ENCODE data around the gene ZSCAN5B. TPM values are rescaled to one million over a fixed set of nuclear protein-coding genes. Genes with fewer than 3 reads are reported as not detected.

ZSCAN5B gene
- total RNA-seq, 1 experiment from 2014 or later = not detected

- Histone ChIP-seq H3K4me3 (ENCODE audit: low read depth in 2 of 2, low read length in 2 of 2) (no peak overlapping the region), H3K4me1 (ENCODE audit: control insufficient read depth, insufficient read depth, low read length) (no peaks in the 10 kb centered on the region), H3K9me3 (ENCODE audit: control insufficient read depth, insufficient read depth, low read depth, low read length) (no peaks in the 10 kb centered on the region), H3K27me3 (ENCODE audit: control insufficient read depth, insufficient read depth, low read length) (no peaks in the 10 kb centered on the region), H3K27ac (ENCODE audit: low read length) (no peak overlapping the region), H3K36me3 (ENCODE audit: control insufficient read depth, insufficient read depth, low read length) (no peaks in the 10 kb centered on the region)
- ATAC-seq (no peak), DNase-seq (ENCODE audit: low read depth, low spot score) (no peak)
- ChIA-PET CTCF (no interaction called here), POLR2A (no interaction called here)
- intact Hi-C loops (cut with micrococcal nuclease; ENCODE audit: unreplicated experiment) = no loop called here
- no TSS peak for BruUV-seq (replicated peaks)
- in situ Hi-C loops (cut with HindIII; ENCODE audit: low pct_unique_long_range_greater_than_20kb, low sequenced_read_pairs) = no loop called here
- TF ChIP-seq, protein P1, sequence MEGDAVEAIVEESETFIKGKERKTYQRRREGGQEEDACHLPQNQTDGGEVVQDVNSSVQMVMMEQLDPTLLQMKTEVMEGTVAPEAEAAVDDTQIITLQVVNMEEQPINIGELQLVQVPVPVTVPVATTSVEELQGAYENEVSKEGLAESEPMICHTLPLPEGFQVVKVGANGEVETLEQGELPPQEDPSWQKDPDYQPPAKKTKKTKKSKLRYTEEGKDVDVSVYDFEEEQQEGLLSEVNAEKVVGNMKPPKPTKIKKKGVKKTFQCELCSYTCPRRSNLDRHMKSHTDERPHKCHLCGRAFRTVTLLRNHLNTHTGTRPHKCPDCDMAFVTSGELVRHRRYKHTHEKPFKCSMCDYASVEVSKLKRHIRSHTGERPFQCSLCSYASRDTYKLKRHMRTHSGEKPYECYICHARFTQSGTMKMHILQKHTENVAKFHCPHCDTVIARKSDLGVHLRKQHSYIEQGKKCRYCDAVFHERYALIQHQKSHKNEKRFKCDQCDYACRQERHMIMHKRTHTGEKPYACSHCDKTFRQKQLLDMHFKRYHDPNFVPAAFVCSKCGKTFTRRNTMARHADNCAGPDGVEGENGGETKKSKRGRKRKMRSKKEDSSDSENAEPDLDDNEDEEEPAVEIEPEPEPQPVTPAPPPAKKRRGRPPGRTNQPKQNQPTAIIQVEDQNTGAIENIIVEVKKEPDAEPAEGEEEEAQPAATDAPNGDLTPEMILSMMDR (IDR thresholded peaks at IDR 0.05) = no peak
- no peak for TF ChIP-seq POLR2AphosphoS5 (IDR thresholded peaks at IDR 0.05; ENCODE audit: low read depth, low read length)
- no peak for TF ChIP-seq TCF7L2 (IDR thresholded peaks at IDR 0.05; ENCODE audit: low read depth, low read length)
- TF ChIP-seq, protein P2, sequence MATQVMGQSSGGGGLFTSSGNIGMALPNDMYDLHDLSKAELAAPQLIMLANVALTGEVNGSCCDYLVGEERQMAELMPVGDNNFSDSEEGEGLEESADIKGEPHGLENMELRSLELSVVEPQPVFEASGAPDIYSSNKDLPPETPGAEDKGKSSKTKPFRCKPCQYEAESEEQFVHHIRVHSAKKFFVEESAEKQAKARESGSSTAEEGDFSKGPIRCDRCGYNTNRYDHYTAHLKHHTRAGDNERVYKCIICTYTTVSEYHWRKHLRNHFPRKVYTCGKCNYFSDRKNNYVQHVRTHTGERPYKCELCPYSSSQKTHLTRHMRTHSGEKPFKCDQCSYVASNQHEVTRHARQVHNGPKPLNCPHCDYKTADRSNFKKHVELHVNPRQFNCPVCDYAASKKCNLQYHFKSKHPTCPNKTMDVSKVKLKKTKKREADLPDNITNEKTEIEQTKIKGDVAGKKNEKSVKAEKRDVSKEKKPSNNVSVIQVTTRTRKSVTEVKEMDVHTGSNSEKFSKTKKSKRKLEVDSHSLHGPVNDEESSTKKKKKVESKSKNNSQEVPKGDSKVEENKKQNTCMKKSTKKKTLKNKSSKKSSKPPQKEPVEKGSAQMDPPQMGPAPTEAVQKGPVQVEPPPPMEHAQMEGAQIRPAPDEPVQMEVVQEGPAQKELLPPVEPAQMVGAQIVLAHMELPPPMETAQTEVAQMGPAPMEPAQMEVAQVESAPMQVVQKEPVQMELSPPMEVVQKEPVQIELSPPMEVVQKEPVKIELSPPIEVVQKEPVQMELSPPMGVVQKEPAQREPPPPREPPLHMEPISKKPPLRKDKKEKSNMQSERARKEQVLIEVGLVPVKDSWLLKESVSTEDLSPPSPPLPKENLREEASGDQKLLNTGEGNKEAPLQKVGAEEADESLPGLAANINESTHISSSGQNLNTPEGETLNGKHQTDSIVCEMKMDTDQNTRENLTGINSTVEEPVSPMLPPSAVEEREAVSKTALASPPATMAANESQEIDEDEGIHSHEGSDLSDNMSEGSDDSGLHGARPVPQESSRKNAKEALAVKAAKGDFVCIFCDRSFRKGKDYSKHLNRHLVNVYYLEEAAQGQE (IDR thresholded peaks at IDR 0.05; ENCODE audit: insufficient read depth in 1 of 2, low read depth in 2 of 2, low read length in 1 of 2) = no peak
- no peak for TF ChIP-seq SIN3A (IDR thresholded peaks at IDR 0.05; ENCODE audit: borderline replicate concordance, insufficient read depth, low read depth, low read length)
These were observed 5.9 kb downstream of the ZSCAN5B start for GRCh38 chr19:56191711-56192110.

- H3K27me3 ChIP-seq (ENCODE audit: control insufficient read depth, insufficient read depth, low read length) = no peaks in the 10 kb centered on the region
- no peak for ATAC-seq
- H3K9me3 ChIP-seq (ENCODE audit: control insufficient read depth, insufficient read depth, low read depth, low read length) = no peaks in the 10 kb centered on the region
- intact Hi-C loops (cut with micrococcal nuclease; ENCODE audit: unreplicated experiment) = no loop called here
- no peaks in the 10 kb centered on the region for H3K4me1 ChIP-seq (ENCODE audit: control insufficient read depth, insufficient read depth, low read length)
- no peak overlapping the region for H3K27ac ChIP-seq (ENCODE audit: low read length)
- CTCF ChIA-PET = no interaction called here
- POLR2A ChIA-PET = no interaction called here
- BruUV-seq (replicated peaks) = no TSS peak
- TF ChIP-seq SIN3A (IDR thresholded peaks at IDR 0.05; ENCODE audit: borderline replicate concordance, insufficient read depth, low read depth, low read length) = no peak
- TF ChIP-seq, protein P2 (IDR thresholded peaks at IDR 0.05; ENCODE audit: insufficient read depth in 1 of 2, low read depth in 2 of 2, low read length in 1 of 2) = no peak
- TF ChIP-seq, protein P1 (IDR thresholded peaks at IDR 0.05) = no peak
- no peak for TF ChIP-seq TCF7L2 (IDR thresholded peaks at IDR 0.05; ENCODE audit: low read depth, low read length)
- no peak for TF ChIP-seq POLR2AphosphoS5 (IDR thresholded peaks at IDR 0.05; ENCODE audit: low read depth, low read length)
- in situ Hi-C loops (cut with HindIII; ENCODE audit: low pct_unique_long_range_greater_than_20kb, low sequenced_read_pairs) = no loop called here
- H3K4me3 ChIP-seq (ENCODE audit: low read depth in 2 of 2, low read length in 2 of 2) = no peak overlapping the region
- DNase-seq (ENCODE audit: low read depth, low spot score) = no peak
- H3K36me3 ChIP-seq (ENCODE audit: control insufficient read depth, insufficient read depth, low read length) = no peaks in the 10 kb centered on the region
These were observed 6.5 kb downstream of the ZSCAN5B start for GRCh38 chr19:56191115-56191514.
